ENCODE measurements around the gene GDF9. TPM values are rescaled to one million over a fixed set of nuclear protein-coding genes. Genes with fewer than 3 reads are reported as not detected.
A peak's percentile ranks its signal among the peaks of the same experiment; 100 is the strongest.

The GDF9 gene
- total RNA-seq, 4 donors from 2014 or later: 0.26 to 0.40 TPM; not detected in 2

- no peak for DNase-seq
- Histone ChIP-seq H3K36me3 (no peaks in the 10 kb centered on the region), H3K27ac (no peak overlapping the region), H3K27me3 (peaks cover 4 to 47% (median 12%) of the 10 kb centered on the region in 4 donors), H3K4me3 (no peak overlapping the region), H3K4me1 (peaks cover 15 to 31% (median 18%) of the 10 kb centered on the region in 3 donors), H3K9me3 (no peaks in the 10 kb centered on the region)
- intact Hi-C loops (cut with DNase I): loop anchor here (10.0 kb wide), 1 partner anchor 292 kb away; no protein-coding TSS in a partner anchor
- TF ChIP-seq POLR2A (IDR thresholded peaks at IDR 0.05): no peak
- TF ChIP-seq CTCF (IDR thresholded peaks at IDR 0.05): no peak
These were observed 49.7 kb downstream of the GDF9 start for GRCh38 chr5:132816554-132816953.

- Histone ChIP-seq H3K4me1 (peaks cover 15 to 31% (median 18%) of the 10 kb centered on the region in 3 donors), H3K27me3 (peaks cover 6 to 52% (median 12%) of the 10 kb centered on the region in 4 donors), H3K4me3 (no peak overlapping the region), H3K9me3 (no peaks in the 10 kb centered on the region), H3K27ac (no peak overlapping the region), H3K36me3 (no peaks in the 10 kb centered on the region)
- intact Hi-C loops (cut with DNase I): loop anchor here (10.0 kb wide), 1 partner anchor 291 kb away; no protein-coding TSS in a partner anchor
- no peak for DNase-seq
- WGBS, 2 donors: 71 to 80% methylated on average over 2 of the region's 2 CpGs
- TF ChIP-seq POLR2A (IDR thresholded peaks at IDR 0.05) (no peak), CTCF (IDR thresholded peaks at IDR 0.05) (no peak)
These were observed 50.2 kb downstream of the GDF9 start for GRCh38 chr5:132816083-132816482.

GRCh38 chr5:132815454-132815853 is 50.8 kb downstream of the GDF9 start:
- H3K4me1 ChIP-seq: peaks cover 15 to 31% (median 18%) of the 10 kb centered on the region in 3 donors
- 88 to 97% methylated on average over 1 of the region's 1 CpG for WGBS, 2 donors
- H3K9me3 ChIP-seq: no peaks in the 10 kb centered on the region
- no peak overlapping the region for H3K27ac ChIP-seq
- peaks cover 6 to 58% (median 14%) of the 10 kb centered on the region in 4 donors for H3K27me3 ChIP-seq
- TF ChIP-seq CTCF (IDR thresholded peaks at IDR 0.05): no peak
- TF ChIP-seq POLR2A (IDR thresholded peaks at IDR 0.05): no peak
- H3K36me3 ChIP-seq: no peaks in the 10 kb centered on the region
- no peak overlapping the region for H3K4me3 ChIP-seq
- DNase-seq: no peak
- intact Hi-C loops (cut with DNase I): loop anchor here (10.0 kb wide), 1 partner anchor 291 kb away; no protein-coding TSS in a partner anchor

GRCh38 chr5:132814503-132815294 is 51.6 kb downstream of the GDF9 start:
- H3K4me3 ChIP-seq: peak overlapping the region in 3 of 4 donors; percentile 35 to 69 (median 54)
- intact Hi-C loops (cut with DNase I): loop anchor here (10.0 kb wide), 1 partner anchor 290 kb away; no protein-coding TSS in a partner anchor

More at GRCh38 chr5:132814503-132815294, 51.6 kb downstream of the GDF9 start:
- 96% methylated on average over 12 to 19 of the region's 81 CpGs for WGBS, 2 donors
- TF ChIP-seq CTCF (IDR thresholded peaks at IDR 0.05) (no peak), POLR2A (IDR thresholded peaks at IDR 0.05) (no peak)
- Histone ChIP-seq H3K4me1 (peaks cover 12 to 27% (median 18%) of the 10 kb centered on the region in 3 donors), H3K27ac (no peak overlapping the region), H3K36me3 (no peaks in the 10 kb centered on the region), H3K9me3 (no peaks in the 10 kb centered on the region), H3K27me3 (peaks cover 6 to 60% (median 14%) of the 10 kb centered on the region in 4 donors)
- DNase-seq: no peak
